Activated naive CD4-positive, alpha-beta T cell treated with anti-CD3 and anti-CD28 coated beads for 36 hours (primary cell): ENCODE data around the gene MRPL18. TPM values are rescaled to one million over a fixed set of nuclear protein-coding genes. Genes with fewer than 3 reads are reported as not detected.
A peak's percentile ranks its signal among the peaks of the same experiment; 100 is the strongest.
"Not testable (repeated sequence)": the region's sequence is repeated elsewhere in the genome, so short reads cannot be mapped to it uniquely, and the experiment has no call there.

Source experiments
- CTCF ChIA-PET: fragments of 350-600 bp; sonication (Branson Sonifier 250); formaldehyde crosslinking; loops from one replicate; lab custom pipeline; 2021; ENCODE audit warnings: antibody characterized with exemption; lab: Charles Lee
- DNase-seq: peaks from one replicate; pipeline ENCODE4 v3.0.0-alpha.2; 2020
- H3K27ac Mint-ChIP-seq: one replicate; pipeline ENCODE4 v1.8.0; 2021; ENCODE audit warnings: mild to moderate bottlenecking, mixed read lengths
- H3K27me3 Mint-ChIP-seq: one replicate; pipeline ENCODE4 v1.8.0; 2021; ENCODE audit warnings: low read depth, mixed read lengths
- H3K36me3 Mint-ChIP-seq: one replicate; pipeline ENCODE4 v1.8.0; 2021; ENCODE audit warnings: low read depth, mixed read lengths
- H3K4me1 Mint-ChIP-seq: one replicate; pipeline ENCODE4 v1.8.0; 2021; ENCODE audit warnings: low read depth, mixed read lengths
- H3K4me3 Mint-ChIP-seq: one replicate; pipeline ENCODE4 v1.8.0; 2021; ENCODE audit warnings: mild to moderate bottlenecking, moderate library complexity, mixed read lengths
- H3K9me3 Mint-ChIP-seq: one replicate; pipeline ENCODE4 v1.8.0; 2021; ENCODE audit warnings: mixed read lengths
- intact Hi-C: fragments of 100-400 bp; cut with micrococcal nuclease; formaldehyde crosslinking; loops from one replicate; pipeline ENCODE4 v1.15.1; 2023
- total RNA-seq, 2 experiments: library from RNA; stranded (reverse); gene quantifications; one replicate each; pipeline ENCODE4 v1.2.3, GENCODE V29; 2021

The MRPL18 gene
- total RNA-seq, 2 experiments from 2014 or later: 65.1 to 75.8 TPM

DNA sequence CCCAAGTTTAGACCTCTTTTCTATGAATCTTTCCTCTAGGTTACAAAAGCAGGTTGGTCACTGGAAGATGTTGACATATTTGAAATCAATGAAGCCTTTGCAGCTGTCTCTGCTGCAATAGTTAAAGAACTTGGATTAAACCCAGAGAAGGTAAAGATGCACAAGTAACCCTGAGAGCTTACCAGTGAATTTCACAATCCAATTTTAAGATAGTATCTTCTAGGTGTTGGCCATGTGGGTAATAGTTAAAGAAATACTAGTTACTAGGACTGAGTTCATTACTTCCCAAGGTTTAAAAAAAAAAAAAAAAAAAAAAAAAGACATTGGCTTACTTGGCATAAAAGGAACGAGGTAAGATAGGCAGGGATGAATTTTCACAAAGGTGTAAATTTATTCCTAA, 12.1 kb upstream of the MRPL18 start:
- H3K27ac Mint-ChIP-seq: no peak overlapping the region
- H3K4me3 Mint-ChIP-seq: no peak overlapping the region
- intact Hi-C loops: no loop called here
- no peaks in the 10 kb centered on the region for H3K27me3 Mint-ChIP-seq
- peaks cover 21% of the 10 kb centered on the region for H3K4me1 Mint-ChIP-seq
- peaks cover 32% of the 10 kb centered on the region for H3K36me3 Mint-ChIP-seq
- DNase-seq: no peak
- CTCF ChIA-PET: no interaction called here
- no peaks in the 10 kb centered on the region for H3K9me3 Mint-ChIP-seq

DNA sequence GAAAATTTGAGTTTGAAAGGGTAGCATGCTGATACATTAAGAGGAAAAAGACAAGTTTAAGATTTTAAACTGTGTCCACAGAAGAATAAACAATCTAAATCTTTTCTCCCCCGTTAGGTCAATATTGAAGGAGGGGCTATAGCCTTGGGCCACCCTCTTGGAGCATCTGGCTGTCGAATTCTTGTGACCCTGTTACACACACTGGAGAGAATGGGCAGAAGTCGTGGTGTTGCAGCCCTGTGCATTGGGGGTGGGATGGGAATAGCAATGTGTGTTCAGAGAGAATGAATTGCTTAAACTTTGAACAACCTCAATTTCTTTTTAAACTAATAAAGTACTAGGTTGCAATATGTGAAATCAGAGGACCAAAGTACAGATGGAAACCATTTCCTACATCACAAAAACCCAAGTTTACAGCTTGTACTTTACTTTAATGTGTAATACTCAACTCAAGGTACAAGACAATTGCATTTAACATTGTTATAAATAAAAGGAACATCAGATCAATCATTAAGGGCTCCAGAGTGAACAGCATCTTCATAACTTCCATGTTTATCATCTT, 11.6 kb upstream of the MRPL18 start:
- no peak for DNase-seq
- no peak overlapping the region for H3K4me3 Mint-ChIP-seq
- no peak overlapping the region for H3K27ac Mint-ChIP-seq
- peaks cover 35% of the 10 kb centered on the region for H3K36me3 Mint-ChIP-seq
- peaks cover 24% of the 10 kb centered on the region for H3K4me1 Mint-ChIP-seq
- intact Hi-C loops: loop anchor here (1.0 kb wide), 1 partner anchor 8 kb away; no protein-coding TSS in a partner anchor
- H3K27me3 Mint-ChIP-seq: no peaks in the 10 kb centered on the region
- H3K9me3 Mint-ChIP-seq: no peaks in the 10 kb centered on the region
- CTCF ChIA-PET: no interaction called here

DNA sequence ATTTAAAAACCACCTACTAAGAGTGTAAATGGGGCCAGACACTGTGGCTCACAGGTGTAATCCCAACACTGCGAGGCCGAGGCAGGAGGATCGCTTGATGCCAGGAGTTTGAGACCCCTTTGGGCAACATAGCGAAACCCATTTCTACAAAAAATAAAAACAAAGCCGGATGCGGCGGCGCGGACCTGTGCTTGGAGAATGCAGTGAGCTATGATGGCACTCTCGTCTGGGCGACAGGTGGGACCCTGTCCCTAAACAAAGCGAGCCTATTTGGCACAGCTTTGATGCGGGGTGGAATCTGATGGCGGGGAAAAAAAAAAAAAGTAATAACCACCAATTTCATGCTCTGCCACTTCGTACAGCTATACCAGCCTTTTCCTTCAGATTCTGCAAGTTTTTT, 2.0 kb upstream of the MRPL18 start:
- peaks cover 65% of the 10 kb centered on the region for H3K36me3 Mint-ChIP-seq
- intact Hi-C loops: loop anchor here (5.0 kb wide), 1 partner anchor 36 kb away; no protein-coding TSS in a partner anchor
- peak overlapping the region; percentile 98 for H3K27ac Mint-ChIP-seq
- no peaks in the 10 kb centered on the region for H3K9me3 Mint-ChIP-seq
- peaks cover 64% of the 10 kb centered on the region for H3K4me1 Mint-ChIP-seq
- no peaks in the 10 kb centered on the region for H3K27me3 Mint-ChIP-seq
- peak; percentile 28 for DNase-seq
- CTCF ChIA-PET: interaction anchor here (0.6 to 4.7 kb wide), 4 partner anchors 15 to 97 kb away, joined by 3 to 25 read pairs (median 4); partner anchors contain the start of gene SOD2
- peak overlapping the region; percentile 99 for H3K4me3 Mint-ChIP-seq

DNA sequence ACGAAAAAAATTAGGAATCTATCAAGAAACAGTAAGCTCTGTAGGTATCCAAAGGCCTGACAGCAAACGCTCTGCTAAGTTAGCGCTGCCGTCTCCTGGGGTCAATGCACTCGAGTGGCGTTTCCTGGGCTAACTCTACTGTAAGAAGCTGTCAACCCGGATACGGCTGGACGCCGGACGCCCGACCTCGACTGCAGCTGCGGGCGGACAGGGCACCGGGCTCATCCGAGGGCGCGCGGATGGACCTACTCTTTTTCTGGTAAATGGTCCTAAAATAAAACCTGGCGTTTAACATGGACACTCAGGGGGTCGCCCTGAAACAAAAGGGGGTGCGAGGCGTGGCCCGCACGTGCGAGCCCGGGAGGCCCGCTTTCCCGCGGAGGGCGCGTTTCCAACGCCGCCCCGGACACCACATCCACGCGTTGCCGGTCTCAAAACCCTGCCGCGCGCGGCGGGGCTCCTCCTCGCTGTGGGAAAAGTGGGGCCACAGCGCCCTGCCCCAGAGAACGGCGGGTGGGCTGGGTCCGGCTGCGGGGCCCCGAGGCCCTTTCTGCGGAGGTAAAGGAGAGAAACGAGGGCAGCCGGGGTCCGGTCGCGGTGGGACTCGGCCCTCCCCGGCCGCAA, 1.4 kb upstream of the MRPL18 start:
- peak; percentile 47 for DNase-seq
- Mint-ChIP-seq H3K4me3 (peak overlapping the region; percentile 99), H3K9me3 (no peaks in the 10 kb centered on the region), H3K4me1 (peaks cover 65% of the 10 kb centered on the region), H3K36me3 (peaks cover 62% of the 10 kb centered on the region), H3K27me3 (no peaks in the 10 kb centered on the region), H3K27ac (peak overlapping the region; percentile 98)
- intact Hi-C loops: loop anchor here (1.0 to 5.0 kb wide), 7 partner anchors 27 to 673 kb away; partner anchors contain the start of genes ACAT2, SOD2 and WTAP
- CTCF ChIA-PET: interaction anchor here (0.6 to 4.7 kb wide), 4 partner anchors 60 to 98 kb away, joined by 3 to 25 read pairs (median 4); partner anchors contain the start of gene SOD2

DNA sequence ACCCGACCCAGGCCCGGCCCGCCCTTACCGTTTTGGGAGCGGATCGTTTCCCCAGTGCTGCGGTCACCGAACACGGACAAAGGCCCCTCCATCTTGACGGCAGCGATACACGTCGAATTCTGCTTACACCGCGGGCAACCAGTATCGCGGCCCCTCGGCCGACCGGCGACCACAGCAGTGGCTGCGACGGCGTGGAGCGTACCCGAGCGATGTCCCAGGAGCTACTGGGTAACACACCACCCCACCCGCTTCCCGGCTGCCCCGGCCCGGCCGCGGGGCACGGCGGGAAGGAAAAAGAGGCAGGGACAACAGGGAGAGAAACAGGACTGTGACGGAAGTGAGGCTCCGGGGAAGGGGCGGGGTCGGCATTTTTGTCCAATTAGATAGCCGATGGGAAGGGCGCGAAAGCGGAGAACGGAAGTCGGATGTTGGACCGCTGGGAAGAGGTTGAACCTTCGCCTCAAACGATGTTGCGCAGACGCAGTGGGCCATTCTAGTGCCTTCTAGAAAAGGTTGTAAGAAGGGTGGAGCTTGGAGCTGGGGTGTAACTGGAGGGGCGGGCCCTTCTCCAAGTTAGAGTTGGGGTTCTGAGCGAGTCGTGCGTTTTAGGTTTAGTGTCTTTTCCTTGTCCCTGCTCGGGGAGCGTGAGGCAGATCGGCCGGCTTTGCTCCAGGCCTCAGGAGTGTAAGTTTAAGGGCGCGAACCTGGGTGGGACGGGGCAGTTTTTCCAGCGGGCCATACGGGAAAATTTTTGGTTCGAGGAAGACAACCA, 704 bp upstream of the MRPL18 start, which contains the start of gene TCP1:
Gene TCP1 (minus strand): TSS at position 226 of the 772 bp plus-strand sequence. CDS start 134 bp downstream, at position 92.
- Mint-ChIP-seq H3K9me3 (no peaks in the 10 kb centered on the region), H3K4me1 (peaks cover 66% of the 10 kb centered on the region), H3K27ac (peak within 1 kb of the TSS; percentile 98), H3K36me3 (peaks cover 61% of the 10 kb centered on the region), H3K27me3 (no peaks in the 10 kb centered on the region), H3K4me3 (peak within 1 kb of the TSS; percentile 99)
- intact Hi-C loops: loop anchor here (1.0 to 5.0 kb wide), 8 partner anchors 27 to 673 kb away; partner anchors contain the start of genes ACAT2, SOD2 and WTAP
- CTCF ChIA-PET: interaction anchor here (0.7 to 4.7 kb wide), 5 partner anchors 39 to 107 kb away, joined by 3 to 25 read pairs (median 3); partner anchors contain the start of genes SOD2 and WTAP
- peak; percentile 100 for DNase-seq

DNA sequence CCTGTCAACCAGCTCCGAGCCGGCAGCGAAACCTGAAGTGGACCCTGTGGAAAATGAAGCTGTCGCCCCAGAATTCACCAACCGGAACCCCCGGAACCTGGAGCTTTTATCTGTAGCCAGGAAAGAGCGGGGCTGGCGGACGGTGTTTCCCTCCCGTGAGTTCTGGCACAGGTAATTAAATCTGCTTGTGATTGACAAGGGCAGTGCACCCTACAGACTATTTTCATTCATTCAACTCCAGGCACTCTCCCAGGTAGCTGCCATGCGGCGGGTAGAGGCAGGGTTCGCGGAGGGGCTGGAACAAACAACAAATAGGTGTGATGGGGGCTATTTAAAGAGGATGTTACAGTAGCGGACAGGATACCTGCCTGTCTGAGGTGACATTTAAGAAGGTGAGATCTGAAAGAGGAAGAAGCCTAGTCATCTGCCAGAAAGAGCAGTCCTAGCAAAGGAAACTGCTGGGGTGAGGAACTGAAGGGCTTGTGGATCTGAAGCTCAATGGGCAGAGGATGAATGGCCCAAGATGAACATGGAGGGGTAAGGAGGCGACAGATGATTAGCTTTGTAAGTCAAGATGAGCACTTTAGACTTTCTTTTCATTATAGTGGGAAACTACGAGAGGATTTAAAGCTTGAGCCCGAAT, 810 bp downstream of the MRPL18 start:
- H3K27ac Mint-ChIP-seq: peak overlapping the region; percentile 98
- peaks cover 50% of the 10 kb centered on the region for H3K36me3 Mint-ChIP-seq
- CTCF ChIA-PET: interaction anchor here (0.6 to 4.7 kb wide), 9 partner anchors 16 to 137 kb away, joined by 3 to 25 read pairs (median 3); partner anchors contain the start of genes SOD2 and WTAP

DNA sequence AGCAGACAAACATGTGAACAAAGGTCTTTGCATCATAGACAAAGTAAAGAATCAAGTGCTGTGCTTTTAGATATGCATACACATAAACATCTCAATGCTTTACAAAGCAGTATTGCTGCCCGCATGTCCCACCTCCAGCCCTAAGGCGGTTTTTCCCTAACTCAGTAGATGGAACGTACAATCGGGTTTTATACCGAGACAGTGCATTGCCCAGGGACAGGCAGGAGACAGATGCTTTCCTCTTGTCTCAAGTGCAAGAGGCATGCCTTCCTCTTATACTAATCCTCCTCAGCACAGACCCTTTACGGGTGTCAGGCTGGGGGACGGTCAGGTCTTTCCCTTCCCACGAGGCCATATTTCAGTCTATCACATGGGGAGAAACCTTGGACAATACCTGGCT, 4.7 kb downstream of the MRPL18 start:
- H3K4me1 Mint-ChIP-seq: peaks cover 60% of the 10 kb centered on the region
- H3K27me3 Mint-ChIP-seq, DNase-seq, H3K4me3 Mint-ChIP-seq, CTCF ChIA-PET, H3K27ac Mint-ChIP-seq, intact Hi-C loops, H3K9me3 Mint-ChIP-seq: not testable (repeated sequence)
- peaks cover 41% of the 10 kb centered on the region for H3K36me3 Mint-ChIP-seq

More for the DNA sequence above, 810 bp downstream of the MRPL18 start:
- H3K4me1 Mint-ChIP-seq: peaks cover 58% of the 10 kb centered on the region
- no peaks in the 10 kb centered on the region for H3K9me3 Mint-ChIP-seq
- peak overlapping the region; percentile 99 for H3K4me3 Mint-ChIP-seq
- H3K27me3 Mint-ChIP-seq: no peaks in the 10 kb centered on the region
- intact Hi-C loops: loop anchor here (2.0 kb wide), 1 partner anchor 30 kb away; no protein-coding TSS in a partner anchor
- peak; percentile 35 for DNase-seq

DNA sequence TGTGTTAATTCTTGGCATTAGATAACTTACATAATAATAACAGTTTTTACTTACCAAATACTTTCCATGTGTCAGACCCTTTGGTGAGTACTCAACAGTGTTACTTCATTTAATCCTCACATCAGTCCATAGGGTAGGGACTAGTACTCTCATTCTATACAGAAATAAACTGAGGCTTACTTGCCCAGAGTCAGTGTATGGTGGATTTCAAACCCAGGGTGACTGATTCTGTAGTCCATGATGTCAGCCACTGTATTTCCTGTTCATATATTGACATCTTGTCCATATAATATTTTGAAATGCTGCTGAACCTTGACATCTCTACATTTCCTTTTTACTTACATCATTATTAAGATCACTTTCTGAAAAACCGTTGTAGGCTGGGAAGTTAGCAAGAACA, 7.3 kb downstream of the MRPL18 start:
- intact Hi-C loops: no loop called here
- CTCF ChIA-PET: no interaction called here
- Mint-ChIP-seq H3K9me3 (no peaks in the 10 kb centered on the region), H3K4me3 (no peak overlapping the region), H3K27ac (peak overlapping the region; percentile 83), H3K27me3 (no peaks in the 10 kb centered on the region), H3K4me1 (peaks cover 44% of the 10 kb centered on the region), H3K36me3 (peaks cover 24% of the 10 kb centered on the region)
- DNase-seq: no peak

DNA sequence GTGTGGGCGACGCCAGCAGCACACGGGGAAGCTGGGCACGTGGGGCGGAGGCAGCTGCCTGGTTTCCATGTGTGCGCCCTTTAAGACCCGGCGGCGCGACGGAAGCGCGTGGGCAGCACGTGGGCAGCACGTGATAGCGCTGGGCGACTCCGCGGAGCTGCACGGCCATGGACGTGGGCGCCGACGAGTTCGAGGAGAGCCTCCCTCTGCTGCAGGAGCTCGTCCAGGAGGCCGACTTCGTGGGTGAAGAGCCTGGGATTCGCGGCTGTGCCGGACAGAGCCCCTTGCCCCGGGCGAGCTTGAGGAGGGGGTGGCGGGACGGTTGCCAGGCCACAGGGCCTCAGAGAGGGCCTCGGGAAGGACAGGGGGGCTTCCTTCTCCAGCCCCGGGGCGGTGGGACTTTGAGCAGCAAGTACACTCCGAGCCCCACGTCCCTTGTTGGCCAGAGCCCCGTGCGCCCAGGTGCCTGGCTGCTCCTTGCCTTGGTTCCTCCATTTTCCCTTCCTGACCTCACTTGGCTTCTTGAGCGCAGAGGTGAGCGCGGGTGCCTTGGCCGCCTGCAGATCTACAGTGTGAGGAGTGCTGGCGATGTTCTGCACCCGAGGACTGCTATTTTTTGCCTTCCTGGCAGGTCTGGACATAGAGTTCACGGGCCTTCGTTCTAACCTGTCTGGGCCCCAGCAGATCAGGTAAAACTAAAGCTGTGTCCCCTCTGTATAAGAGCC, 10.0 kb downstream of the MRPL18 start, which contains the start of gene PNLDC1:
Gene PNLDC1 (plus strand): TSS at position 136 of the 725 bp plus-strand sequence. CDS start 32 bp downstream, at position 168.
- Mint-ChIP-seq H3K27ac (no peak within 1 kb of the TSS), H3K4me1 (peaks cover 23% of the 10 kb centered on the region), H3K9me3 (no peaks in the 10 kb centered on the region), H3K4me3 (no peak within 1 kb of the TSS), H3K36me3 (peaks cover 19% of the 10 kb centered on the region), H3K27me3 (no peaks in the 10 kb centered on the region)
- CTCF ChIA-PET: no interaction called here
- DNase-seq: no peak
- intact Hi-C loops: no loop called here

DNA sequence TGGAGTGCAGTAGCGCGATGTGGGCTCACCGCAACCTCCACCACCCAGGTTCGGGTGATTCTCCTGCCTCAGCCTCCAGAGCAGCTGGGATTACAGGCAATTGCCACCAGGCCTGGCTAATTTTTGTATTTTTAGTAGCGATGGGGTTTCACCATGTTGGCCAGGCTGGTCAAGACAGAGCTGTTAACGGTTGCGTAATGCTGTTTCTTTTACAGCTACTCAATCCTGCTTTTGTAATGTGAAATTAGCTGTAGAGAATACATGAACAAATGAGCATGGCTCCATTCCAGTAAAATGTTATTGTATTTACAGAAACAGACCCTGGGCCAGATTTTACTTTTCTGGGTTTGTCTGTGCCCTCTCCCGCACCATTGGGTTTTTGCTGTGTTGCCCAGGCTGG, 11.7 kb downstream of the MRPL18 start:
- CTCF ChIA-PET: interaction anchor here (0.7 kb wide), 2 partner anchors 58 to 69 kb away, joined by 3 to 4 read pairs; no protein-coding TSS in a partner anchor
- no peaks in the 10 kb centered on the region for H3K27me3 Mint-ChIP-seq
- no peak overlapping the region for H3K4me3 Mint-ChIP-seq
- no peaks in the 10 kb centered on the region for H3K9me3 Mint-ChIP-seq
- no peak for DNase-seq
- peaks cover 15% of the 10 kb centered on the region for H3K4me1 Mint-ChIP-seq
- intact Hi-C loops: no loop called here
- H3K27ac Mint-ChIP-seq: no peak overlapping the region
- peaks cover 18% of the 10 kb centered on the region for H3K36me3 Mint-ChIP-seq

DNA sequence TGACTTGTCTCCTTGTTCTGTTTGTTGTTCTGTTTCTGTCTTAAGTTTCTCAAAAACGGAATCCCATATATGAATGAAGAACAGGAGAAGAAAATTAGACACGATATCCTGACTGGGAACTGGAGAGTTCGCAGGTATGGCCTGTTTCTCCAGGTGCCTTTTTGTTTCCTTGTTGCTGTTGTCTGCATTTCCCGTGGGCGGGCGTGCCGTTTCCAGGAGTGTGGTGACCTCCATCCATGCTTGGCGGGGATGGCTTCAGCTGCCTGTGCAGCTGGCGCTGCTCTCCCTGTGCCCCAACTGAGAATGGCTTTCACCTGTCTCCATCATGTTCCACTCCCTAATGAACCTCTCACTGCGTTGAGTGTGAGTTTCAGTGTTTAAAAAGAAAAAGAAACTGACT, 14.2 kb downstream of the MRPL18 start:
- CTCF ChIA-PET: no interaction called here
- H3K4me1 Mint-ChIP-seq: no peaks in the 10 kb centered on the region
- no peak overlapping the region for H3K27ac Mint-ChIP-seq
- H3K36me3 Mint-ChIP-seq: peaks cover 3% of the 10 kb centered on the region
- DNase-seq: no peak
- no peaks in the 10 kb centered on the region for H3K9me3 Mint-ChIP-seq
- H3K27me3 Mint-ChIP-seq: no peaks in the 10 kb centered on the region
- intact Hi-C loops: no loop called here
- no peak overlapping the region for H3K4me3 Mint-ChIP-seq
